Measurements from ENCODE around the gene GID8. TPM values are rescaled to one million over a fixed set of nuclear protein-coding genes. Genes with fewer than 3 reads are reported as not detected.

The GID8 gene
- total and polyA plus RNA-seq, 2 donors (not counting 3 experiments of a cell fraction or from before 2014, with no cell fraction given) = 25.3 to 34.6 TPM

- no TSS peak for BruUV-seq (replicated peaks)
- Histone ChIP-seq H3K9ac (replicated peaks; ENCODE audit: extremely low read depth, insufficient read depth, low read length) (no peak overlapping the region), H4K20me1 (replicated peaks; ENCODE audit: control insufficient read depth, extremely low read depth, insufficient read depth, low read length) (no peaks in the 10 kb centered on the region), H3K9me3 (replicated peaks; ENCODE audit: control insufficient read depth, insufficient read depth, low read length) (no peaks in the 10 kb centered on the region), H2AFZ (ENCODE audit: low read depth, low read length) (no peak overlapping the region), H3K27ac (ENCODE audit: insufficient read depth, low read depth, low read length) (no peak overlapping the region), H3K9me1 (replicated peaks; ENCODE audit: control insufficient read depth, extremely low read depth, insufficient read depth, low read length) (no peaks in the 10 kb centered on the region), H3K4me1 (ENCODE audit: control insufficient read depth, extremely low read depth, insufficient read depth, low read length) (no peaks in the 10 kb centered on the region), H3K36me3 (ENCODE audit: control insufficient read depth in 2 of 2, extremely low read depth in 1 of 2, insufficient read depth in 2 of 2, low read length in 2 of 2) (no peaks in the 10 kb centered on the region), H3K4me2 (ENCODE audit: insufficient read depth, low read length) (no peak overlapping the region), H3K4me3 (replicated peaks in 1 of 3; ENCODE audit: insufficient read depth in 1 of 3, low read depth in 1 of 3, low read length in 3 of 3) (no peak overlapping the region), H3K79me2 (ENCODE audit: control insufficient read depth, insufficient read depth, low read length) (no peaks in the 10 kb centered on the region), H3K27me3 (ENCODE audit: control insufficient read depth in 2 of 2, insufficient read depth in 2 of 2, low read length in 2 of 2) (peaks cover 20 to 21% of the 10 kb centered on the region in 2 experiments)
- POLR2A ChIA-PET = no interaction called here
- no peak for DNase-seq (ENCODE audit: low read depth, low spot score)
- CTCF ChIA-PET = interaction anchor here (1.6 to 4.0 kb wide), 2 partner anchors 11 to 13 kb away, joined by 3 to 18 read pairs; no protein-coding TSS in a partner anchor
- no peak for FAIRE-seq
- dilution Hi-C loops (cut with MboI; ENCODE audit: extremely low pct_ligation_motif_present, low sequenced_read_pairs) = no loop called here
- intact Hi-C loops (cut with micrococcal nuclease) = no loop called here
- TF ChIP-seq POLR2AphosphoS5 (IDR thresholded peaks at IDR 0.05; ENCODE audit: insufficient read depth, low read depth, low read length) (no peak), JUN (IDR thresholded peaks at IDR 0.05; ENCODE audit: borderline replicate concordance, insufficient read depth, insufficient read length, low read depth) (no peak), MYC (IDR thresholded peaks at IDR 0.05; ENCODE audit: low read depth, low read length) (no peak), MAX (IDR thresholded peaks at IDR 0.05; ENCODE audit: insufficient read depth, insufficient read length) (no peak), FOS (IDR thresholded peaks at IDR 0.05; ENCODE audit: borderline replicate concordance, insufficient read depth, low read length) (no peak), POLR2A (IDR thresholded peaks at IDR 0.05; ENCODE audit: low read depth, low read length) (no peak), GATA2 (IDR thresholded peaks at IDR 0.05; ENCODE audit: insufficient read depth, insufficient read length, low read depth, low read length) (no peak), CTCF (IDR thresholded peaks at IDR 0.05; ENCODE audit: extremely low read depth in 1 of 2, insufficient read depth in 1 of 2, low read depth in 1 of 2, low read length in 2 of 2) (no peak), EZH2 (IDR thresholded peaks at IDR 0.05; ENCODE audit: borderline replicate concordance, low read depth, low read length, severe bottlenecking) (no peak)
Observed at GRCh38 chr20:62983210-62983609, 45.3 kb downstream of the GID8 start.
